GM19240 (cell line): Measurements from ENCODE around the gene IAH1.

Source experiments
- DNase-seq: peaks from one replicate; pipeline ENCODE4 v3.0.0; 2011; ENCODE audit warnings: low spot score; ENCODE audit not compliant: insufficient read length

Gene IAH1

DNA sequence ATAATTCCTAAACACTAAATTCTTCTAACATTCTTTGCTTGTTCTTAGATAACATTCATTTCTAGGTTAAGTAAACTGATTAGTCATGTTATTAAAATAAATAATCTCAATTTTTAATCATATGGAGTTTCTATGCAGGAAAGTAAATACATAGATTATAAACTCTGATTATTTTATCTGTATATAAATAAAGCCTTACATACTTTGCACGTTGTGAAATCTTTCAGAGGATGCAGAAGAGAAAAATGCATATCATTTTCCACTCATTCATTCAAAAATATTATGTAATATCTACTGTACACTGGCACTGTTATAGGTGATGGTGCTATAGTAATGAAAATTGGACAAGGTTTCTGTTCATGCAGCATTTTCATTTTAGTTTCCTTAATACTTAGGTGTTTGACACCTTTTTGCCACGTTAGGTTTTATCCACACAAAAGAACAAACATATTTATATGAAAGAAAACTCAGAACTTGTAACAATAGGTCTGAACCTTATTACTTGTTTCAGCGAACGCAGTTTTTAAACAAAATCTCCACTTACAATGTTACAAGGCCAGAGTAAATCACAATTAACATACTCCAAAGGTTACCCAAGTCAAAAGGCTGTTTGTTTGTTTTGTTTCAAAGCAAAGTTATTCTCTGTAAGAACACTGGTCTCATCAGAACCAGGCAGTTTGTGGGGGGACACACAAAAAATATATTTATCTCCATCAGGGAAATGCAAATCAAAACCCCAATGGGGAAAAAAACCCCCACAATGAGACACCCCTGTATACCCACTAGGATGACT lies 53.8 kb downstream of the IAH1 start:
- no peak for DNase-seq

DNA sequence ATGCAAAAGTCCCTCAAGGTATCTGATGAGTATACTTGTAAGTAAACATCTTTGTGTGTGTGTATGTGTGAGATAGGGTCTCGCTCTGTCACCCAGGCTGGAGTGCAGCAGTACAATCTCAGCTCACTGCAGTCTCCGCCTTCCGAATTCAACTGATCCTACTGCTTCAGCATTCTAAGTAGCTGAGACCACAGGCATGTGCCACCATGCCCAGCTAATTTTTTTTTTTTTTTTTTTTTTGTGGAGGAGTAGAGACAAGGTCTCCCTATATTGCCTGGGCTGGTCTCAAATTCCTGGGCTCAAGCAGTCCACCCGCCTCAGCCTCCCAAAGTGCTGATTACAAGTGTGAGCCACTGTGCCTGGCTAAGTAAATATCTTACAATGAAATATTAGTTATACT lies 58.1 kb downstream of the IAH1 start:
- no peak for DNase-seq

- DNase-seq: no peak
Measured at GRCh38 chr2:9533663-9534062, 59.3 kb downstream of the IAH1 start.

DNA sequence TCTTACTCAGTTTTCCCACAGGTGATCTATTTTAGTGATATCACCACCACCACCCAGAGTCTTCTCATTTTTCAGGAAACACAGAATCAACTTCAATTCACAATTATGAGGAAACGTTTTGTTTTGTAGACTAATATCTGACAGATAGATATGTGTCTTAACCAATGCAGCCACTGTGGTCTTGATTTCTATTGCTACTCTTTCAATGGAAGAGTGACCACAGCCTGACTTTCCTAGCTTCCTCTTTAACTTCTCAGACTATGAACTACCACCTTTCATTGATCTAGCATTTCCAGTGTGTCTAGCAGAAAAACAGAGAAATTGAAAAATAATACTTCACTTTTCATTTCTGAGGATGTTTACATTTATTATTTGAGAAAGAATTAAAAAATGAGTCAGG lies 60.8 kb downstream of the IAH1 start:
- DNase-seq: no peak

GRCh38 chr2:9536504-9536903 lies 62.2 kb downstream of the IAH1 start:
- DNase-seq: no peak

DNA sequence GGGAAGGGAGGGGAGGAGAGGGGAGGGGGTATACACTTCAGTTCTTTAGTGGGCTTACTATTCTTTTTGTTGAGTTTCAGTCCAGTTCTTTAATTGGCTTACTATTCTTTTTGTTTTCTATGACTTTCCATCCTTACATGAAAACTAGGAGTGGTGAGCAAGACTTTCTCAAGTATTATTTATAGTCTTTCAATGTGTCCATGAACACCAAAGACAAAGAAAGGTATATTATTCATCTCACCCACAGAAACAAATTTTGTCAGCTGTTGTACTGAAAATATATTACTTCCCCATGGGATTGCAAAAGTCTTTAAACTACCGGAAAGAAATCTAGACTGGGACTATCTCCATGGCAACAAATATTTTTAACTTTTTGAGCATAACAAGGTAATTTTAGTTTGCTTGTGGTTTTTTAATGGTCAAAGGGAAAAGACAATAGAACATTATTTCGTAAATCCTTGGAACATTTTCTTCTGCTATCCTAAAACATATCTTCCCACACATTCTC lies 63.7 kb downstream of the IAH1 start:
- no peak for DNase-seq
